ENCODE results near the gene NETO2.
"Not testable (repeated sequence)": the region's sequence is repeated elsewhere in the genome, so short reads cannot be mapped to it uniquely, and the experiment has no call there.

NETO2 gene

GRCh38 chr16:47113130-47113529, 30.6 kb downstream of the NETO2 start:
- ChIA-PET POLR2A (no interaction called here), CTCF (interaction anchor here (0.9 to 1.4 kb wide), 3 partner anchors 259 to 1052 kb away, joined by 3 to 4 read pairs (median 3); no protein-coding TSS in a partner anchor)
- no peak for DNase-seq (ENCODE audit: low read depth, low spot score)
- no peak overlapping the region for H3K4me3 ChIP-seq (ENCODE audit: low read depth, low read length)
- no peak for TF ChIP-seq CTCF (IDR thresholded peaks at IDR 0.05; ENCODE audit: insufficient read depth, low read length, missing control alignments)

- POLR2A ChIA-PET: no interaction called here
- no peak for TF ChIP-seq CTCF (IDR thresholded peaks at IDR 0.05; ENCODE audit: insufficient read depth, low read length, missing control alignments)
- CTCF ChIA-PET: interaction anchor here (0.6 to 1.8 kb wide), 4 partner anchors 23 to 1070 kb away, joined by 3 to 7 read pairs (median 5); partner anchors contain the start of gene NETO2
- DNase-seq (ENCODE audit: low read depth, low spot score): no peak
- no peak overlapping the region for H3K4me3 ChIP-seq (ENCODE audit: low read depth, low read length)
Measured at GRCh38 chr16:47110939-47111338, 32.8 kb downstream of the NETO2 start.

GRCh38 chr16:47109361-47109760, 34.4 kb downstream of the NETO2 start:
- TF ChIP-seq CTCF (IDR thresholded peaks at IDR 0.05; ENCODE audit: insufficient read depth, low read length, missing control alignments): no peak
- CTCF ChIA-PET: interaction anchor here (0.8 to 0.9 kb wide), 2 partner anchors 22 to 33 kb away, joined by 3 read pairs; no protein-coding TSS in a partner anchor
- DNase-seq (ENCODE audit: low read depth, low spot score): no peak
- POLR2A ChIA-PET: no interaction called here
- no peak overlapping the region for H3K4me3 ChIP-seq (ENCODE audit: low read depth, low read length)

- DNase-seq (ENCODE audit: low read depth, low spot score); POLR2A ChIA-PET; H3K4me3 ChIP-seq (ENCODE audit: low read depth, low read length): not testable (repeated sequence)
- CTCF ChIA-PET: interaction anchor here (0.8 kb wide), 1 partner anchor 39 kb away, joined by 3 read pairs; no protein-coding TSS in a partner anchor
Measured at GRCh38 chr16:47102921-47103320, 40.8 kb downstream of the NETO2 start.

- POLR2A ChIA-PET; CTCF ChIA-PET; DNase-seq (ENCODE audit: low read depth, low spot score); H3K4me3 ChIP-seq (ENCODE audit: low read depth, low read length): not testable (repeated sequence)
Measured at GRCh38 chr16:47097154-47097553, 46.6 kb downstream of the NETO2 start.

- CTCF ChIA-PET: no interaction called here
- H3K4me3 ChIP-seq (ENCODE audit: low read depth, low read length): no peak overlapping the region
- TF ChIP-seq CTCF (IDR thresholded peaks at IDR 0.05; ENCODE audit: insufficient read depth, low read length, missing control alignments): no peak
- DNase-seq (ENCODE audit: low read depth, low spot score): no peak
- POLR2A ChIA-PET: no interaction called here
Measured at GRCh38 chr16:47096297-47096696, 47.4 kb downstream of the NETO2 start.

GRCh38 chr16:47084198-47084597, 59.5 kb downstream of the NETO2 start:
- H3K4me3 ChIP-seq (ENCODE audit: low read depth, low read length): no peak overlapping the region
- no peak for DNase-seq (ENCODE audit: low read depth, low spot score)
- no peak for TF ChIP-seq CTCF (IDR thresholded peaks at IDR 0.05; ENCODE audit: insufficient read depth, low read length, missing control alignments)
- CTCF ChIA-PET: no interaction called here
- POLR2A ChIA-PET: no interaction called here

Measured in AG04449 (cell line).